ENCODE results near the gene IFNA4. TPM values are rescaled to one million over a fixed set of nuclear protein-coding genes. Genes with fewer than 3 reads are reported as not detected.

IFNA4 gene
- total and polyA plus RNA-seq, 9 of the 15 experiments (the other 6 are each of a cell fraction or from before 2014, with no cell fraction given): not detected

GRCh38 chr9:21165516-21165915 lies 21.9 kb downstream of the IFNA4 start (continued):
- no peak for TF ChIP-seq CLOCK (CRISPR knock-in tag; IDR thresholded peaks at IDR 0.05; ENCODE audit: borderline replicate concordance)
- no peak for TF ChIP-seq NRF1 (conservative IDR thresholded peaks at IDR 0.05 in 1 of 2, IDR thresholded peaks at IDR 0.05 in 1 of 2)

GRCh38 chr9:21160178-21160577 lies 27.2 kb downstream of the IFNA4 start:
- no peak overlapping the region for H3K4me3 ChIP-seq
- CTCF ChIA-PET (ENCODE audit: low intra/inter-chr PET ratio): no interaction called here
- no peaks in the 10 kb centered on the region for H3K9me1 ChIP-seq (ENCODE audit: control insufficient read depth, insufficient read depth, low read length)
- no peak overlapping the region for H3K4me2 ChIP-seq (ENCODE audit: insufficient read depth, low read length)
- ATAC-seq (no peak), DNase-seq (ENCODE audit: extremely low read depth in 1 of 4, low spot score in 3 of 4) (no peak), FAIRE-seq (no peak)
- WGBS (ENCODE audit: insufficient coverage, low coverage, missing lambda C conversion rate): no CpG with 5 or more reads among the region's 1 CpG
- intact Hi-C loops (cut with micrococcal nuclease) (no loop called here), in situ Hi-C loops (cut with MboI) (no loop called here)
- no TSS peak for BruUV-seq (replicated peaks)
- H3K79me2 ChIP-seq (ENCODE audit: control insufficient read depth, insufficient read depth, low read length): no peaks in the 10 kb centered on the region
- no peaks in the 10 kb centered on the region for H3K9me3 ChIP-seq (replicated peaks; ENCODE audit: control insufficient read depth, insufficient read depth, low read depth, low read length)
- H3K27ac ChIP-seq (ENCODE audit: extremely low read depth, low read depth, low read length): no peak overlapping the region
- no peaks in the 10 kb centered on the region for H3K4me1 ChIP-seq (replicated peaks in 1 of 2; ENCODE audit: control insufficient read depth in 2 of 2, insufficient read depth in 2 of 2, low read length in 2 of 2)
- no peaks in the 10 kb centered on the region for H3K27me3 ChIP-seq (ENCODE audit: control insufficient read depth in 2 of 2, insufficient read depth in 2 of 2, low read length in 2 of 2)
- H3K9ac ChIP-seq (ENCODE audit: insufficient read depth in 1 of 2, low read depth in 2 of 2, low read length in 2 of 2): no peak overlapping the region
- POLR2A ChIA-PET: no interaction called here
- no peak overlapping the region for H2AFZ ChIP-seq (ENCODE audit: low read depth, low read length)
- H4K20me1 ChIP-seq (replicated peaks; ENCODE audit: control insufficient read depth, insufficient read depth, low read length): no peaks in the 10 kb centered on the region
- TF ChIP-seq RFX7 (CRISPR knock-in tag; IDR thresholded peaks at IDR 0.05): no peak
- no peak for TF ChIP-seq KHSRP (IDR thresholded peaks at IDR 0.05)
- no peak for TF ChIP-seq RB1 (IDR thresholded peaks at IDR 0.05; ENCODE audit: low read depth)
- TF ChIP-seq GATAD2A (IDR thresholded peaks at IDR 0.05): no peak
- no peaks in the 10 kb centered on the region for H3K36me3 ChIP-seq (ENCODE audit: control insufficient read depth, insufficient read depth, low read length)

All from K562 (cell line).